Mesenteric fat pad (tissue), 1 donor: ENCODE measurements around the gene LRRC9. TPM values are rescaled to one million over a fixed set of nuclear protein-coding genes. Genes with fewer than 3 reads are reported as not detected.
A peak's percentile ranks its signal among the peaks of the same experiment; 100 is the strongest.
"Not testable (repeated sequence)": the region's sequence is repeated elsewhere in the genome, so short reads cannot be mapped to it uniquely, and the experiment has no call there.

Experiments used
- DNase-seq: peaks from one replicate; pipeline ENCODE4 v3.0.0-alpha.2; 2020; ENCODE audit warnings: low spot score
- long read RNA-seq: library from polyadenylated mRNA; unstranded; transcript quantifications from one replicate; pipeline ENCODE4 v2.0.0, GENCODE V29; 2020
- total RNA-seq: library from RNA; stranded (reverse); fragmentation: NEBNext Ultra II Directional; extraction: Animal tissue kit (Norgen Biotek cat#: 25700); gene quantifications from one replicate; pipeline ENCODE4 v1.2.1, GENCODE V29; 2021
- donor health status: DM: yes; HTN: yes; CAD: no.

Gene LRRC9
- not detected for total RNA-seq
- long read RNA-seq = 0 reads

DNA sequence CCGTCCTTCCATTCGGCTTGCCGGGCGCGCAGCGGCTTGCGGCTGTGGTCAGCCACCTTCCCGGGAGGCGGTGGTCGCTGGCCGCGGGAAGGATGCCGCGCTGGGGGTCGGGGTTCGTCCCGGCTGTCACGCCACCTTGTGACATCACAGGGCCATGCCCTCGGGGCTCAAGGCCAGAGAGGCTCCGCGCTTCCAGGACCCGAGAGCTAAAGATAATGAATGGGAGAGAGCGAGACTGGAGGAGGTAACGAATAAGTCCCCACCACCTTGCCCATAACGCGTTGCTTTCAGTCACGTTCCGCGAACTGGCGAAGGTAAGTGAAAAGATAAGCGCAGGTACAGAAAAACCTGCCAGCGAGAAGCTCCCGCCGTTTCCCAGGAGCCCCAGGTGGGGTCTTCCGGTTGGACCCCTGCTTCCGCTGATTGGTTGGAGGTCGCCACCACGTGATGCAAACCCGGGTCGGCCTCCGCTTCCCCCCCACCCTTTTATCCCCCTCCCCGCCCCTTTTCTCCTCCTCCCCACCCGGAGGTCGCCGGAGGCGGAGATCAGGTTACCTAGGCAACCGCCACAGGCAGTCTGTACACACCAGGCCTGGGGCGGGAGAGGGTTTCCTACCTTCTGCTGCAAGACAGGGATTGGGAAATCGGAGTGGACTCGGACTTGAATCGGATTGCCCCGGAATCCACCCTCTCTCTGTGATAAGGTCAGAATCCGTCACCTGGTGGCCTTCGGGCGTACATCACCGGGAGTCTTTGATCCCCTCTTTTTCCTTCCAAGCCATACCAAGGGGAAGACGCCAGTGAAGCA, at the start of gene LRRC9:
Gene LRRC9 (plus strand): TSS at position 575 of the 808 bp plus-strand sequence.
- DNase-seq = no peak

DNA sequence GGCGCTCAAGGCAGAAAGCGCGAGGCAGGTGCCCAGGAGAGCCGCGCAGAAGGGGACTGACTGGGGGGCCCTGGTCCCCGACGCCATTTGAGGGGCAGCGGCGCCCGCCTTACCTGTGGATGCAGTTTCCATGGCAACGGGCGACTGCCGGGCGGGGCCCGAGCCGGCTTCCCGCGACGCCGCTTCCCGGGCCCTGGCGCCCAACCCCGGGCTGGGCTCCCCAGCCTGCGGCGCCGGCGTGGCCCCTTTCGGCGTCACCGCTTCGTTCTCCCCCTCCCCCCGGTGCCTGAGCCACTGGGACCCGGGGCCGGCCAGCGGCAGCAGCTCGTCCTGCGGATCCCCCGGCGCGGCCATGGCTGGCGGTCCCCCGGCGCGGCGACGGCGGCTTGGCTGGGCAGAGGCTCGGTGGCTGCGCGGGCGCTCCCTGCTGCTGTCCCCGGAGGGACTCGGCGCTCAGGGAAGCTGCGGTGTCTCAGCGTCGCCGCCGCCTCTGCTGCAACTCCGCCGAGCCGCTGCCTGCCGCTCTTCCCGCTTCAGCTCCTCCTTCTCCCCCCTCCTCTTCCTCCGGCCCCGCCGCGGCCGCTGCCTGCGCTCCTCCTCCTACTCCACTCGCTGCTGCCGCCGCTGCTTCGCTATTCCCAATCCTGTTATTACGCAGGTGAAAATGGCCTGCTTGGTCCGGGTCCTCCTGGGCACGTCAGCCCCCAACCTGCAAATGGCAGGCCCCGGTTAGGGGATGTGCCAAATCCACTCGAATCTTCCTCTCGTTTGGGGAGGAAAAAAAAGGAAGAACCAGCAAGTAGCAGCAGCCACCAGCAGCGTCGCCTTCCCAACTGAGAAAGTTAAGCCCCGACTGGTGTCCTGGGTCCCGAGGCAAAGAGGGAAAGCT, 49.4 kb upstream of the LRRC9 start, which contains the start of gene RTN1:
Gene RTN1 (minus strand): TSS at position 500 of the 889 bp plus-strand sequence. CDS start 146 bp downstream, at position 354.
- peak; percentile 88 for DNase-seq

DNA sequence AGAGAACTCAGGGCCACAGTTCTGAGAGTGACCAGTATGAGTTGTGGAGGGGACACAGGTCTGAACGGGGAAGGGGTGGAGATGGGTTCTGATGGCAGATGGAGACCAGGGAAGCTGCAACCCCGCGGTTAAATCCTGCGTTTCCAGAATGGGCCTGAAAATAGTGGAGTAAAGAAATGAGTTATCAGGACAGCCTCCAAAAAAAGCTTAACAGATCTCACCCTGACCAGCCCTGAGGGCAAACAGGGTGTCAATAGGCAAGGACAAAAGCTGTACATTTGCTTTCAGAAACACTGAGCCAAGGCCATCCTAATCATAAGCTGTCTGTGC, 48.8 kb upstream of the LRRC9 start:
- DNase-seq = no peak

DNA sequence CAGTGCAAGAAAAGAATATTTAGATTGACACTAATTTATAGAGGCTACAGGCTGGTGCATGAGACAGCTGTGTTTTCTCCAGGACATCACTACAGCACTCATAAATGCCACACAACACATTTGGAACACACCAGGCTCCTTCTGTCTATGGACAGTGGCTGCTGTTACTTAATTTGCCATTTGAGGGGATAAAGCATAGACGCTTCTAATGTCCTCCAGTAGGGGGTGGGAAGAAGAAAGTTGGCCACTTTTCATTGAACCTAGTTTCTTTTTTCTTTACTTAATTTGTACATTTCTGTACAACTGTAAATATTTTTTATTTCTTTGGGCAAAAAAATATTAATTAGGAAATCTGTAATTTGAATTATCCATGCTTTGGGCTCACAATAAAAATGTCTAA, 37.0 kb upstream of the LRRC9 start:
- DNase-seq = no peak

DNA sequence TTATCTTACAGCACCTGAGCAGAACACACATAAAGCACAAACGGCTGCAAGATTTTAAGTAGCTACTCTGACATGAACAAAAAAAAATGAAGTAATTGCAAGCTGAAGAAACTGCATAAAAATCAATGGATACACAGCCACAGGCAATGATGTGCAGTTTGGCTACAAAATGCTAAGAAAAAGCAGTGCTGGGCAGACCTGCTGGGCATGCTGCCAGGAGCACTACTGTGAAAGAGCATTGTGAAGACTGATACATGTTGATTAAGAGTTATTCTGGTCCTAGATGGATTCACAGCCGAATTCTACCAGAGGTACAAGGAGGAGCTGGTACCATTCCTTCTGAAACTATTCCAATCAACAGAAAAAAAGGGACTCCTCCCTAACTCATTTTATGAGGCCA, 29.3 kb upstream of the LRRC9 start:
- DNase-seq = no peak

DNA sequence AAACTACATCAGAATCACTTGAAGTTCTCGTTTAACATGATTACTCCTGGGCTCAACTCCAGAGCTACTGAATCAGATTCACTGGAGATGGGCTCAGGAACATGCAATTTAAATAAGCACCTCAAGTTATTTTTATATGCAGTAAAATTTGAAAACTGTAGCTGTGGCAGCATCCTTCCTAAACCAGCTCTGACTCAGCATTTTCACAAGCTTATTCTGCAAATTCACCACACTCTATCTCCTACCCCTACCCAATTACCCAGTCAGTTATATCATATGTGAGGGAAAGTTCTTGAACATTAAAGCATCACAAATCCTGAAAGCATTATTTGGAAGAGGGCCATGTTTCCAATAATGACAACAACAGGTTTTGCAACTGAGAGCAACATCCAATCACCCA, 24.2 kb upstream of the LRRC9 start:
- DNase-seq = no peak

DNA sequence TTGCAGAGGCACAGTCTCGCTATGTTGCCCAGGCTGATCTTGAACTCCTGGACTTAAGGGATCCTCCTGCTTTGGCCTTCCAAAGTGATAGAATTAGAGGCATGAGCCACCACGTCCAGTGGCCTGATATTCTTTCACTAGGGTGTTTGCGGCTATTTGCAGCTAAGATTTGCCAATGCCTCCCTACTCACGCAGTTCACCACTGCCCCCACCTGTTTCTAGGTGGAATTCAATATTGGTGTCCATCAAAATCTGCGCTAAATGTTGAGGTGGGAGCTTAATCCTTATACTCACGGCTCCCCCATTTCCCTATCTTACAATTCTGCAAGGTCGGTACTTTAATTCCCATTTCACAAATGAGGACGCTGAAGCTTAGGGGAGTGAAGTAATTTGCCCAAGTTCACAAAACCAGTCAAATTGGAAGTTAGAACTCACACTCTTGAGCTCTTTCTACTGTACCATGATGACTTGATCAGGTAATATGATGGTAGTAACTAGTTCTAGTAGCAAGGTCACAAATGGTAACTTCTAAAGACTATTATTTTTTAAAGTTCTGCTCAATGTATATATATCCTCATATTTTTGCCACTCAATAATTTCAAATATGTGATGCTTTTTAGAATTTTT, 22.1 kb upstream of the LRRC9 start:
- DNase-seq = no peak

DNA sequence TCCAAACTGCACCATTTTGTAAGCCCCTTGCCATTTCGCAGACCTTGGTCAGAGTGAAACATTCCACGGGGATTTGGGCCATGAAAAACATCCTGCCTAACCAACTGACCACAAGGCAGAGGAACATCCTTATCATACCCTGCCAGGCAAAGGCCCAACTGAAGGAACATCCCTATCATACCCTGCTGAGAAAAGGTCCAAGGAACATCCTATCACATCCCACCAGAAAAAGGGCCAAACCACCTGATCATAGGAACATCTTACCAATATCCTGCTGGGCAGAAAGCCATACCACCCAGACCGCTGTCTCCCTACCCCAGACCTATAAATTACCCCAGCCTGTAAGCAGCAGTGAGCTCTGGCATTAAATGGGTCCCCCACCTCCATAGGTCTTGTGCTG, 19.4 kb upstream of the LRRC9 start:
- DNase-seq = no peak

DNA sequence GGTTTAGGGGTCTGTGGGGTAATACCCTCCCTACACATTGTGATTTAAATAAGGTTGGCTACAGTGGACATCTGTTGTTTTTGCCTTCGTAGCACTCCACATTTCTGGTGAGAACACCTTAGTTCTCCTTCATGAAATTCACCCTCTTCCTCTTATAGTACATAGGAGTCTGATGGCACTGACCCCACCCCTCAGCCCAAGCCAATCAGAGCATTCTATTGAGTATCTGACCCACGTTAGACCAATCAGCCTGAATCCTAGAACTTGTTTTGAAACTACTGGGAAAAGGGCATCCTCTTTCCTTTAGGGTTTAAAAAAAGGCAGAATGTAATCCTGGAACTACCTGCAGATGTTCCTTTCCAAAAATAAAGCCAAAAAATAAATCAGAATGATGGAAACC, 15.8 kb upstream of the LRRC9 start:
- DNase-seq = no peak

DNA sequence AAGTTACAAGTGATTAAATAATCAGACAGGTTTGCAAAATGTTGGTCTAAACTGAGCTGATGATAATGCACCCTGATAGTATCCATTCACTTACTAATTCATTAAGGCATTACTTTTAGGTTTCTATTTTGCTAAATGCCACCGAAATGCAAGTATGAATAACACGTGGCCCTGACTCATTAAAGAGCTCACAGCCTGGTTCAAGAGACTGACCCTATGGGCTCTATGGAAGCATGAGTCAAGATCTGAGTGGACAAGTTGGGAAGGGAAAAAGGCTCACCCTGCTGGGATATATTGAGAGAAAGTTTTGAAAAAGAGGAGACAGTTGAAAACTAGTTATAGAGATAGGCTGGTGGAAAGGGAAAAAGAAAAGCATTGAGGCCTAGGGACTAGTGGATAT, 14.8 kb upstream of the LRRC9 start:
- DNase-seq = no peak

DNA sequence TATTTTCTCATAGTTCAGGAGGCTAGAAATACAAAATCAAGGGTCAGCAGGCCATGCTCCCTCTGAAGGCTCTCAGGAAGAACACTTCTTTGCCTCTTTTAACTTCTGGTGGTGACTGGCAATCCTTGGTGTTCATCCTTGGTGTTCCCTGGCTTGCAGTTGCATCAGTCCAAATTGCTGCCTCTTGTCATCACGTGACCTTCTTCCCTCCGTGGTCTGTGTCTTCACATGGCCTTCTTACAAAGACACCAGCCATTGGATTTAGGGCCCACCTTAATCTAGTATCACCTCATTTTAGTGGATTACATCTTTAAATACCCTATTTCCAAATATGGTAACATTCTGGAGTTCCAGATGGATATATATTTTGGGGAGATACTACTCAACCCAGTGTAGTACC, 7.5 kb upstream of the LRRC9 start:
- DNase-seq = no peak

DNA sequence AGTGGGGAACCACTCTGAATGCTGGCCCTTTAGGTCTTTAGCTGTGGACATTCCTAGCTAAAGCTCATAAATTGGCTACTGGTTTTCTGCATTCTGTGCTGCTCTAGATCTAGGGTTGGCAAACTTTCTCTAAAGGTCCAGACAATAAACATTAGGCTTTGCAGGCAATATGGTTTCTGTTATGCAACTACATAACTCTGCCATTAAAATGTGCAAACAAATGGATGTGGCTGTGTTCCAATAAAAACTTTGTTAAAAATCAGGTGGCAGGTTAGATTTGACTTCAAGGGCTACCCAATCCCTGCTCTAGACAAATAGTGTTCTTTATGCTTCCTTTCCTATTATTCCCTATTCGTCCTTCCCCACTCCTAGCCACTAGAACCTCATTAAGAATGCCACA, 6.8 kb upstream of the LRRC9 start:
- DNase-seq = no peak

DNA sequence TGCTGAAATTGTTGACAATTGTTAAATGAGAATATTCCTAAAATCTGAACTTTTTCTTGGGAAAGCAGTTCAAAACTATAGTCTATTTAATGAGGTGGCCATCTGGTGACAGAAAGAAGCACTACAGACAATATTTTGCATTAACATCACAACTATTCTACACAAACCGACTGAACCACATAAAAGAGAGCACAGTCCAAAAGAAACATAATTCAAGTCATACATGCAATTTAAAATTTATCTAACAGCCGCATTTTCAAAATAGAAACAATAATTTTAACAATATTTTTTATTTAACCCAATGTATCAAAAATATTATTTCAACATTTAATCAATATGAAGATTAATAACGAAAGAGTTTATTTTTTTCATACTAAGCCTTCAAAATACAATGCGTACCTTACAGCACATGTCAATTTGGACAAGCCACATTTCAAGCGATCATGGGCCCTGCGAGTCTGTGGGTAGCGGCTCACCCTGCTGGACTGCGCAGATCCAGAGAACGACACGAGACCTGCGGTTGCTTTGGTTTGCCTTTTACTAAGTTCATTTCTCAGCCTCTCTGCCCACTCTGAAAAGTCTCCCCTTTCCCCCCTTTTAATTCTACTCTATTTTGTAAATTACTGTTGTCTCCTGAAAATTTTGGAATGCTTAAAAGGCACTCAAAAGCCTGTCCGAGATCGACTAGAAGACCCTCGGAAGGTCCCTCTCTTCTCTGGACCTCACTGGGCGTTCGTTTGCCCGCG, 947 bp upstream of the LRRC9 start:
- no peak for DNase-seq

DNA sequence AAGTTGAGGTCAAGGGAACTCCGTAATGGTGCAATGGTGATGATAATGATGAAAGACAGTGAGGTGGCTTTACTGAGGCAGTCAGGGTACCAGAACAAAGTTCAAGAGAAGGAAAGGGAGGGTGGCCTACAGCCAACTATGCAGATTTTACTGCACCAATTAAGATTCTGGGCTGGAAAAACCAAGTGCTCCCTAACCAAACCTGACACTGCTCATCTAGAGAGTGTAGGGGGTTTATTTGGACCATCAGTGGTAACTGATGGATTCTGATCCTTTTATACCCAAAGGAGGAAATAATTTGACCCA, 387 bp downstream of the LRRC9 start:
- DNase-seq = no peak

DNA sequence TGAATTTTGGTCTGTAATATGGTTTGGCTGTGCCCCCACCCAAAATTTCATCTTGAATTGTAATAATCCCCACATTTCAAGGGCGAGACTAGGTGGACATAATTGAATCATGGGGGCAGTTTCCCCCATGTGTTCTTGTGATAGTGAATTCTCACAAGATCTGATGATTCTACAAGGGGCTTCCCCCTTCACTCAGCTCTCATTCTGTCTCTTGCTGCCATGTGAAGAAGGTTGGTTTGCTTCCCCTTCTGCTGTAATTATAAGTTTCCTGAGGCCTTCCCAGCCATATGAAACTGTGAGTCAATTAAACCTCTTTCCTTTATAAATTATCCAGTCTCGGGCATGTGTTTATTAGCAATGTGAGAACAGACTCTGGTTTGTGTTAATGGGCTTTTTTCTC, 5.9 kb downstream of the LRRC9 start:
- no peak for DNase-seq

DNA sequence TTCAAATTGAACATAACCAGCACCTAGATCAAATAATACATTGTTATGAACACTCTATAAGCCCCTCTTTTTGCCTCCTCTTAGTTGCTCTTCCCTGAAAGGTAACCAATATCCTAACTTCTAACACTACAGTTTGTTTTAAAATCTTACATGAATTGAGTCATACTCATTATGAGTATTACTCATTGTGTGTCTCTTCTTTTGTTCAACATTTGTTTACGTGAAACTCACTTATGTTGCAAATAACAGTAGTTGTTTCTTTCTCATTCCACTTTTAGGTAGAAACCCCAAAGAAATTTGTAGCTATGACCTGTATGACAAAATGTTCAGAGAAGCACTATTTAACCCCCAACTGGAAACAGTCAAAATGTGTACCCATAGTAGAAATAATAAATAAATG, 6.6 kb downstream of the LRRC9 start:
- no peak for DNase-seq

DNA sequence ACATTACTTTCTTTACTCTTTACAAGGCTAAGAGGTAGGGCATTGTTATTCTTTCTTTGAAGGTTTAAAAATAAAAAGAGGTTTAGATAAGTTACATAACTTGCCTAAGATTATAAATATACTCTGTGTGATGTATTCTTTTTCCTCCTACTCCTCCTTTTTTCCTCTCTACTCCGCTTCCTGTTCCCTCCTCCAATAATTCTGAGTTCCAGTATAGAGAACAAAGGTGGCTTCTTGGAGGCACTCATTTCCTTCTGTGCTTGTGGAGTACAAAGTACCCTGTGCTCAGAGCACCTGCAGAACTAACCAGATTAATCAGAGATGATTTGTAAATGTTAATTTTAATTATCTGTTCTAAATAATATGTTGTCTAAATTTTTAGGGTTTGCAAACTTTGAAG, 11.3 kb downstream of the LRRC9 start:
- no peak for DNase-seq

DNA sequence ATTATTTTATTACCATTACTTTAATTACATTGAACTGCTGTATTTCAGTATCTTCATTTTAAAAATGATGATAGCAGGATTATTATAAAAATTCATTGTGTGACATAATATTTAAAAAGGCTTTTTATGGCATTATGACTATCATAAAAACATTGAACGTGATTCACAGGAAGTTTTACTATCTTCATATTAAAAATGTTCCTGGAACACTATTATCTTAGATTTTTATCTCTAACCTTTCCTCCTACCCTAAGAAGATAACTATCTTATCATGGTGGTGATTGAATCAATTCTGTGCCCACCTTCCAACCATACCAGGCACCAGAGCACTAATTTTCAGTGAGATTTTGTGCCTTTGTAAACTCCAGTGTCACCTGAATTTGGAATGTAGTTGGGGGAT, 16.2 kb downstream of the LRRC9 start:
- no peak for DNase-seq

DNA sequence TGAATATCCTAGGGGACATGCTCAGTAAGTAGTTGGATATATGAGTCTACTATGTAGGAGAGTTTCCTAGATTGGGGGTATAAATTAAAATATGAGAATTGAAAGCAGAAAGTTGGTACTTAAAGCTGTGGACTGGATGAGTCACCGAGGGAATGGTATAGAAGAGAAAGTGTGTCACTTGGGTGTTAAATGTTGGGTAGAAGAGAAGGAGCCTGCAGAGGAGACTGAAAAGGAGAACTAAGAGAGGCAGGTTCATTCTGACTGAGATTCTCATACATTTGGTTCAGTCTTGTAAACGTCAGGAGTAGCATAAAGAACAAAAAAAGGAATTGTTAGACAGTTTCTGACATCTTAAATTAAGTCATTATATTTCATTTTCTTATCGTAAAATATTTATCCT, 19.9 kb downstream of the LRRC9 start:
- DNase-seq = no peak

DNA sequence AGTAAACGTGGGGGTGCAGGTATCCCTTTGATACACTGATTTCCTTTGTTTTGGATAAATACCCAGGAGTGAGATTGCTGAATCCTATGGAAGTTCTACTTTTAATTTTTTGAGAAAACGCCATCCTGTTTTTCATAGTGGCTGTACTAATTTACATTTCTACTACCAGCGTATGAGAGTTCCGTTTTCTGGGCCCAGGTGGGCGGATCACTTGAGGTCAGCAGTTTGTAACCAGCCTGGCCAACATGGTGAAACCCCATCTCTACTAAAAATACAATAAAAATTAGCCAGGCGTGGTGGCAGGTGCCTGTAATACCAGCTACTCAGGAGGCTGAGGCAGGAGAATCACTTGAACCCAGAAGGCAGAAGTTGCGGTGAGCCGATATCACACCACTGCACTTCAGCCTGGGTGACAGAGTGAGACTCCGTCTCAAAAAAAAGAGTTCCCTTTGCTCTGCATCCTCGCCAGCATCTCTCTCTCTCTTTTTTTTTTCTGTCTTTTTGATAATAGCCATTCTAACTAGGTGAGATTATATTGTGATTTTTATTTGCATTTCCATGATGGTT, 22.4 kb downstream of the LRRC9 start:
- not testable (repeated sequence) for DNase-seq

DNA sequence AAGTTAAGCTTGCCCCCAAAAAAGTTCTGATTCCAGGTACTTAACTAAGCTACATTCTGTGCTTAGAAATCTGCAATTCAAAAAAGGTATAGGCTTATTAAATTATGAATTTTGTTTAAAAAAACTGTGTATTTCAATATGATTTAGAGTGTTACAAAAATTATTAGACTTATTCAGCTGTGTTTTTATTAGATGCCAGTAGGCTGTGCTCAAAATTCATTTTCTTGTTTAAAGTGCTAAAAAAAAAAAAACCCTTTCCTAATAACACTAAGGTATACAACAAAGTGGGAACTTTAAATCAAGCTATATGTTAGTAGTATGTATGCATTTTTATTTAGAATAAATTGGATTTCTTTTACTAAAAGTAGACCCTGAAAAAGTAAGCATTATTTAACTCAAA, 25.0 kb downstream of the LRRC9 start:
- DNase-seq = no peak
